HepG2 (cell line): ENCODE measurements around the gene MLYCD.

Source experiments
- CHD2 ChIP-seq: IDR thresholded peaks from 2 replicates; pipeline ENCODE4 v1.6.1; 2011; ENCODE audit warnings: low read depth, low read length, improper control_type of control experiment
- CTCF ChIP-seq: sonication (generic); formaldehyde crosslinking; IDR thresholded peaks from 2 replicates; pipeline ENCODE4 v1.5.0; 2020; ENCODE audit warnings: mild to moderate bottlenecking, missing genetic modification reagents, moderate library complexity
- MIXL1 ChIP-seq: IDR thresholded peaks from 2 replicates; pipeline ENCODE4 v1.6.1; 2016
- ZNF326 ChIP-seq: sonication (generic); formaldehyde crosslinking; IDR thresholded peaks from 2 replicates; pipeline ENCODE4 v1.4.0; 2020; ENCODE audit warnings: missing genetic modification reagents, borderline replicate concordance

GRCh38 chr16:83967838-83968305 is 69.0 kb downstream of the MLYCD start, which contains the start of gene NECAB2:
- TF ChIP-seq CTCF (CRISPR knock-in tag) (peak; percentile 45), MIXL1 (CRISPR knock-in tag) (no peak), CHD2 (no peak), ZNF326 (CRISPR knock-in tag) (no peak)
